ENCODE data around the gene WNT4. TPM values are rescaled to one million over a fixed set of nuclear protein-coding genes. Genes with fewer than 3 reads are reported as not detected.

Gene WNT4
- polyA plus RNA-seq, 2 of the 4 experiments (the other 2 are of a cell fraction): 0.23 to 0.62 TPM

DNA sequence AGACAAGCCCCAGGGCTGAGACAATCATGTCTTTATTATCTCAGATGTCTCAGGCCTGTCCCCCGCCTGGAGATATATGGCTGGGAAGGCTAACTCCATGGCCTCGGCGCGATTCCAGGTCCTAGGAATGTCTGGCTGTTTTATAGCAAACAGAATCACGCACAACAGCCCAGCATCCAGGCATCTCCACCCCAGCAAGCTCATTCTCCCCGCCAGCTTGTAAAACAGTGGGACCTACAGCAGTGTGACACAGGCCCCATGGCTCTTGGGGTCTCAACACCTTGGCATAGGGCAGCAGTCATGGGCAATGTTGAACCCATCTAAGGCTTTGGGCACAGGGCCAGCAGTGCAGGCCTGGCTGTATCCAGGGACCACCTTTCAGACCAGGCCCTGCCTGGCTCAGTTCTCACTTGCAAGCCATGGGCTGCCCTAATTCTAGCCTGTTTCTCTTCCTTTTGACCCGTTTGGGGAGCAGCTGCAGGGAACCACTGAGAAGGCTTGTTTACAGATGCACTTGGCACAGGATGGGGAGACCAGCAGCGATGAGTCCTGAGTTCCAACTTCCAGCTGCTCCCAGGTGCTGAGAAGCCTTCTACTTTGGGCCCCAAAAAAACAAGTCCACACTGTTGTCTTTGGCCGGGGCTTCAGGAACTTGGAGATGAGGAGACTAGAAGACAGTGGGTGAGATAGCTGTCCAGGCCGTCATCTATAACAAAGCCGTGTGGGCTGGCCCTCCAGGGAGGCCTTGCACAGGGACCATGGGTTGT is 34.4 kb downstream of the WNT4 start (continued):
- no peak for TF ChIP-seq ZFP36 (IDR thresholded peaks at IDR 0.05; ENCODE audit: borderline replicate concordance, partially characterized antibody)

DNA sequence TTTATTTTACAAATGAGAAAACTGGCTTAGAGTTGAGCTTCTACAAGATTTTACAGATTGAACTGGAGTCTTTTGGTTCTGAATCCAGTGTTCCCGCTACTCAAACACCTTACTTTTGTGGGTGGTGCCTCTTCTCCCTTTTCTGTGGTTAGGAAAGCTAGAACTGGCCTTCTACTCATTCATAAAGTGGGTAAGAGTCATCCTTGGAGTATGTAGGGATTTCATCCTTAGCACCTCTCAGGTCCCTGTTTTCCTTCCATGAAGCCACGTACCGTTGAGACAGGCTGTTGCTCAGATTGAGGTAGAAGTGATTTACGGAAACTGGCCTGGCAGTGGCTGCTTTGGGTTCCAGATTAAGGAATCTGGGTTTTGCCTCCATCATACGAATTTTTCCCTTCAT is 35.8 kb downstream of the WNT4 start:
- Histone ChIP-seq H3K4me2 (no peak overlapping the region), H3K27ac (no peak overlapping the region), H3K4me1 (no peaks in the 10 kb centered on the region), H3K9me3 (no peaks in the 10 kb centered on the region), H3K4me3 (no peak overlapping the region)
- WGBS (ENCODE audit: missing lambda C conversion rate): 92% methylated on average over 5 of the region's 5 CpGs
- DNase-seq (ENCODE audit: low read depth in 1 of 2, low spot score in 1 of 2): no peak
- TF ChIP-seq TP53 (CRISPR knock-in tag; IDR thresholded peaks at IDR 0.05): no peak
- TF ChIP-seq CHD2 (IDR thresholded peaks at IDR 0.05; ENCODE audit: low read length, partially characterized antibody): no peak
- no peak for TF ChIP-seq POLR2AphosphoS2 (conservative IDR thresholded peaks at IDR 0.05; ENCODE audit: low read length)
- TF ChIP-seq ZNF302 (CRISPR knock-in tag; IDR thresholded peaks at IDR 0.05): no peak
- TF ChIP-seq, protein P1, sequence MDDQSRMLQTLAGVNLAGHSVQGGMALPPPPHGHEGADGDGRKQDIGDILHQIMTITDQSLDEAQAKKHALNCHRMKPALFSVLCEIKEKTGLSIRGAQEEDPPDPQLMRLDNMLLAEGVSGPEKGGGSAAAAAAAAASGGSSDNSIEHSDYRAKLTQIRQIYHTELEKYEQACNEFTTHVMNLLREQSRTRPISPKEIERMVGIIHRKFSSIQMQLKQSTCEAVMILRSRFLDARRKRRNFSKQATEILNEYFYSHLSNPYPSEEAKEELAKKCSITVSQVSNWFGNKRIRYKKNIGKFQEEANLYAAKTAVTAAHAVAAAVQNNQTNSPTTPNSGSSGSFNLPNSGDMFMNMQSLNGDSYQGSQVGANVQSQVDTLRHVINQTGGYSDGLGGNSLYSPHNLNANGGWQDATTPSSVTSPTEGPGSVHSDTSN (IDR thresholded peaks at IDR 0.05): no peak
- no peak for TF ChIP-seq FOSL2 (IDR thresholded peaks at IDR 0.05)
- TF ChIP-seq FOSL2 (CRISPR knock-in tag; IDR thresholded peaks at IDR 0.05): no peak
- no peak for TF ChIP-seq RCOR1 (IDR thresholded peaks at IDR 0.05; ENCODE audit: low read depth, low read length)
- no peak for TF ChIP-seq POLR2A (IDR thresholded peaks at IDR 0.05; ENCODE audit: low read length)
- no peak for TF ChIP-seq RFX5 (IDR thresholded peaks at IDR 0.05)
- TF ChIP-seq FOXS1 (CRISPR knock-in tag; IDR thresholded peaks at IDR 0.05): no peak
- no peak for TF ChIP-seq MYC (IDR thresholded peaks at IDR 0.05; ENCODE audit: borderline replicate concordance, low read length)
- no peak for TF ChIP-seq RNF2 (IDR thresholded peaks at IDR 0.05; ENCODE audit: borderline replicate concordance, low read depth)
- no peak for TF ChIP-seq ZFP36 (IDR thresholded peaks at IDR 0.05; ENCODE audit: borderline replicate concordance, partially characterized antibody)
- TF ChIP-seq, protein P2, sequence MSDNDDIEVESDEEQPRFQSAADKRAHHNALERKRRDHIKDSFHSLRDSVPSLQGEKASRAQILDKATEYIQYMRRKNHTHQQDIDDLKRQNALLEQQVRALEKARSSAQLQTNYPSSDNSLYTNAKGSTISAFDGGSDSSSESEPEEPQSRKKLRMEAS (IDR thresholded peaks at IDR 0.05): no peak
- POLR2A ChIA-PET: no interaction called here
- FAIRE-seq: no peak
- no peak for ATAC-seq
- CTCF ChIA-PET: interaction anchor here (1.0 to 3.1 kb wide), 3 partner anchors 25 to 309 kb away, joined by 3 to 13 read pairs (median 10); no protein-coding TSS in a partner anchor

DNA sequence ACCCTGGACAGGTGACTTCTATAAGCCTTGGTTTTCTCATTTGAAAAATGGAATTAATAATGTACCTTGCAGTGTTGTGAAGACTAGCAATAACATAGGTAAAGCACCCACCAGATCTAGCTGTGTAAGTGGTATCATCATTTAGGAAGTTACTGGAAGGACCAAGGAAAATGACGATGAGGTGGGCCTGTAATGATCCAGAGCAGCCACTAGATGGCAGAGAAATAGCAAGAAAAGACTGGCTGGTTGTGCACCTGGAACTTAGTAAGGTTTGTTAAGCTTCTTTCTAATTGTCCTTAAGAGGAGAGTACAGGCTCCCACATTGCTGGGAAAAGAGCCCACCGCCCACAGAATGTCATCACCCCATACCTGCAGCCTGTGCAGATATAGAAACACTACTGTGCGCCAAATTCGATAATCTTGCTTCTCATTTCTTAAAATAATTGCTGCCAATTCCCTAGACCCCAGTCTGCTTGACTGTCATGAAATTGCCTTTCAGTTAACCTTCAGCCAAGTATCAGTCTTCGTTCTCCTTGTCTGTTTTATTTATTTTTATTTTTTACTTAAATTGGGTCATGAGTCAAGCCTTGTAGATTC is 37.2 kb downstream of the WNT4 start:
- DNase-seq (ENCODE audit: low read depth in 1 of 2, low spot score in 1 of 2) (peak; percentile 38 to 56), ATAC-seq (peak; percentile 58 to 73; a peak in 4 of 6 replicates), FAIRE-seq (no peak)
- TF ChIP-seq, protein P3, sequence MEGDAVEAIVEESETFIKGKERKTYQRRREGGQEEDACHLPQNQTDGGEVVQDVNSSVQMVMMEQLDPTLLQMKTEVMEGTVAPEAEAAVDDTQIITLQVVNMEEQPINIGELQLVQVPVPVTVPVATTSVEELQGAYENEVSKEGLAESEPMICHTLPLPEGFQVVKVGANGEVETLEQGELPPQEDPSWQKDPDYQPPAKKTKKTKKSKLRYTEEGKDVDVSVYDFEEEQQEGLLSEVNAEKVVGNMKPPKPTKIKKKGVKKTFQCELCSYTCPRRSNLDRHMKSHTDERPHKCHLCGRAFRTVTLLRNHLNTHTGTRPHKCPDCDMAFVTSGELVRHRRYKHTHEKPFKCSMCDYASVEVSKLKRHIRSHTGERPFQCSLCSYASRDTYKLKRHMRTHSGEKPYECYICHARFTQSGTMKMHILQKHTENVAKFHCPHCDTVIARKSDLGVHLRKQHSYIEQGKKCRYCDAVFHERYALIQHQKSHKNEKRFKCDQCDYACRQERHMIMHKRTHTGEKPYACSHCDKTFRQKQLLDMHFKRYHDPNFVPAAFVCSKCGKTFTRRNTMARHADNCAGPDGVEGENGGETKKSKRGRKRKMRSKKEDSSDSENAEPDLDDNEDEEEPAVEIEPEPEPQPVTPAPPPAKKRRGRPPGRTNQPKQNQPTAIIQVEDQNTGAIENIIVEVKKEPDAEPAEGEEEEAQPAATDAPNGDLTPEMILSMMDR (IDR thresholded peaks at IDR 0.05): peak; percentile 54
- peak; percentile 53 to 61 for TF ChIP-seq RAD21 (conservative IDR thresholded peaks at IDR 0.05 in 1 of 2, IDR thresholded peaks at IDR 0.05 in 1 of 2)
- no peak for TF ChIP-seq ZFP36 (IDR thresholded peaks at IDR 0.05; ENCODE audit: borderline replicate concordance, partially characterized antibody)
- no peak for TF ChIP-seq CBX8 (IDR thresholded peaks at IDR 0.05)
- TF ChIP-seq, protein P4, sequence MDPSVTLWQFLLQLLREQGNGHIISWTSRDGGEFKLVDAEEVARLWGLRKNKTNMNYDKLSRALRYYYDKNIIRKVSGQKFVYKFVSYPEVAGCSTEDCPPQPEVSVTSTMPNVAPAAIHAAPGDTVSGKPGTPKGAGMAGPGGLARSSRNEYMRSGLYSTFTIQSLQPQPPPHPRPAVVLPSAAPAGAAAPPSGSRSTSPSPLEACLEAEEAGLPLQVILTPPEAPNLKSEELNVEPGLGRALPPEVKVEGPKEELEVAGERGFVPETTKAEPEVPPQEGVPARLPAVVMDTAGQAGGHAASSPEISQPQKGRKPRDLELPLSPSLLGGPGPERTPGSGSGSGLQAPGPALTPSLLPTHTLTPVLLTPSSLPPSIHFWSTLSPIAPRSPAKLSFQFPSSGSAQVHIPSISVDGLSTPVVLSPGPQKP (IDR thresholded peaks at IDR 0.05; ENCODE audit: low read depth, low read length): no peak
- TF ChIP-seq HOXB5 (CRISPR knock-in tag; IDR thresholded peaks at IDR 0.05): no peak
- TF ChIP-seq NFE2L2 (conservative IDR thresholded peaks at IDR 0.05; ENCODE audit: low read length): no peak
- TF ChIP-seq KDM1A (IDR thresholded peaks at IDR 0.05; ENCODE audit: low read depth): no peak
- TF ChIP-seq RNF2 (IDR thresholded peaks at IDR 0.05; ENCODE audit: borderline replicate concordance, low read depth): no peak
- TF ChIP-seq HOXA7 (CRISPR knock-in tag; IDR thresholded peaks at IDR 0.05): no peak
- TF ChIP-seq MAFK (IDR thresholded peaks at IDR 0.05; ENCODE audit: partially characterized antibody): no peak
- TF ChIP-seq SMC3 (IDR thresholded peaks at IDR 0.05): peak; percentile 49; the same call in 2 of the 3 replicates
- no peak for TF ChIP-seq CEBPB (IDR thresholded peaks at IDR 0.05)
- no peak for TF ChIP-seq POLR2AphosphoS2 (conservative IDR thresholded peaks at IDR 0.05; ENCODE audit: low read length)
- TF ChIP-seq, protein P5, sequence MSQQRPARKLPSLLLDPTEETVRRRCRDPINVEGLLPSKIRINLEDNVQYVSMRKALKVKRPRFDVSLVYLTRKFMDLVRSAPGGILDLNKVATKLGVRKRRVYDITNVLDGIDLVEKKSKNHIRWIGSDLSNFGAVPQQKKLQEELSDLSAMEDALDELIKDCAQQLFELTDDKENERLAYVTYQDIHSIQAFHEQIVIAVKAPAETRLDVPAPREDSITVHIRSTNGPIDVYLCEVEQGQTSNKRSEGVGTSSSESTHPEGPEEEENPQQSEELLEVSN (IDR thresholded peaks at IDR 0.05; ENCODE audit: borderline replicate concordance, low read depth): no peak
- H3K4me2 ChIP-seq: no peak overlapping the region
- H3K4me1 ChIP-seq: no peaks in the 10 kb centered on the region
- H3K9me3 ChIP-seq: no peaks in the 10 kb centered on the region
- CTCF ChIA-PET: interaction anchor here (0.5 to 3.1 kb wide), 19 partner anchors 9 to 501 kb away, joined by 3 to 23 read pairs (median 3); no protein-coding TSS in a partner anchor
- H3K4me3 ChIP-seq: no peak overlapping the region
- WGBS (ENCODE audit: missing lambda C conversion rate): 55% methylated on average over 5 of the region's 5 CpGs
- no peak overlapping the region for H3K27ac ChIP-seq
- POLR2A ChIA-PET: no interaction called here

All from A549 (cell line).